Right ventricle myocardium superior (tissue), 1 donor: Measurements from ENCODE around the gene DYSF. TPM values are rescaled to one million over a fixed set of nuclear protein-coding genes. Genes with fewer than 3 reads are reported as not detected.
A peak's percentile ranks its signal among the peaks of the same experiment; 100 is the strongest.

ENCODE experiments used
- ATAC-seq: fragments of 200-7000 bp; cut with Tn5 transposase; one replicate; pipeline ENCODE4 v1.9.1; 2020; ENCODE audit warnings: mild to moderate bottlenecking; ENCODE audit not compliant: poor library complexity
- DNase-seq: peaks from one replicate; pipeline ENCODE4 v3.0.0-alpha.2; 2020
- intact Hi-C: fragments of 100-400 bp; cut with DNase I; formaldehyde crosslinking; loops from one replicate; pipeline ENCODE4 v1.11.2; 2022
- total RNA-seq: library from RNA; stranded (reverse); fragmentation: NEBNext Ultra II Directional; extraction: Animal tissue kit (Norgen Biotek cat#: 25700); gene quantifications from one replicate; pipeline ENCODE4 v1.2.1, GENCODE V29; 2021
- donor health status: DM: no; HTN: yes; CAD: no; lungs with severe emphysema.

Gene DYSF
- total RNA-seq, 1 donor from 2014 or later, result 45.8 TPM

DNA sequence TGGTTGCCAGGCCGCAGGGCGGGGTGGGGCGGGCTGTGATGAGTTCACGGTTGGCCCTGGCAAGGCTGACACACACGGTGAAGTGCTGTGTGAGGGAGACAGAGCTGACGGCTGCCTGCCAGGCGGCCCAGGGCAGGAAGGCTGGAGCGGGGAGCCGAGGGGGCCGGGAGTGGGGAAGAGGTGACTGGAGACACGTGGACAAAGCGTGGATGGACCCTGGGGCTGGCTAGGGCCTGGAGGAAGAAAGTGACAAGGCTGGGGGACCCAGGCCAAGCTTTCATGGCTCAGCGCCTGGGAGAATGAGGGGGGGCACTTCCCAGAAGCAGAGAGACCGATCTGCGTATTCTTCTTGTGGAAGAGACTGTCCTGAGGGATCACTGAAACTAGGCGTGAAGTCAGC, 123.2 kb downstream of the DYSF start:
- DNase-seq (peak; percentile 74), ATAC-seq (peak; percentile 8)
- intact Hi-C loops, result no loop called here

DNA sequence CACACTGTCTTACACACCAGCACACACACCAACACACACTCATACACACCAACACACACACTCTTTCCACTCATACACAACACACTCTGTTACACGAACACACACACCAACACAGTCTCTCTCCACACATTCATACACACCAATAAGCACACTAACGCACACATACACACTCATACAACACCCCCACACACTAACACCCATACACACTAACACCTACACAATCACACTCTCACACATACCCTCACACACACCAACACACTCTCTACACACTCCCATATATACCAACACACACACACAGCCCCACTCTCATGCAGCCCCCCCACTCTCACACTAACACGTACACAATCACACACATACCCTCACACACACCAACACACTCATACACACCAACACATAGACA, 123.8 kb downstream of the DYSF start:
- intact Hi-C loops, result no loop called here
- ATAC-seq, result no peak
- DNase-seq, result no peak

DNA sequence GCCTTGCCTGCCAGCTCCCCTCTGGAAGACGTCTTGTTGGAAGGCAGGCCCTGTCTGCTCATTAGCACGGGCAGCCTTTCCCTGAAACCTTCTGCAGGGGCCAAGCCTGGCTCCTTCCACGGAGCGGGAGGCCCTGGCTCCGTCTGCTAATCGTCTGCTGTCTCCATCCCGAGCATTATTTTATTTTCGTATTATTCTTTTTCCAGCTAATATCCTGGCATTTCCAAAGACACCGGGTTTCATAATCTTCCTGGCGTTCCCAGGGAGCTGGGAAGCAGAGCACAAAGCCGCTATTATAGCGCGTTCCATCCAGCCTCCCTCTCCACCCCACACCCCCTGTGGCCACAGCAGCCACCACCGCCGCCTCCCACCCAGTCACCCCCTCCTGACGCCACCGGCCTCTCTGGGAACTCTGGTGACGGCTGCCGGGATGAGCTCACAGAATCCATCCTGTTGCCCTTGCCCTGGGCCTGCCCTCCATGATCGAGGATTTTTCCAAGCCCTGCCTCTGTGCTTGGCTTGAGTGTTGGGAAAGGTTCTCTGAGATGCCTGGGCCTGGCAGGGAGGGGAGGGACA, 125.5 kb downstream of the DYSF start:
- ATAC-seq, result peak; percentile 82
- peak; percentile 86 for DNase-seq
- intact Hi-C loops, result no loop called here

DNA sequence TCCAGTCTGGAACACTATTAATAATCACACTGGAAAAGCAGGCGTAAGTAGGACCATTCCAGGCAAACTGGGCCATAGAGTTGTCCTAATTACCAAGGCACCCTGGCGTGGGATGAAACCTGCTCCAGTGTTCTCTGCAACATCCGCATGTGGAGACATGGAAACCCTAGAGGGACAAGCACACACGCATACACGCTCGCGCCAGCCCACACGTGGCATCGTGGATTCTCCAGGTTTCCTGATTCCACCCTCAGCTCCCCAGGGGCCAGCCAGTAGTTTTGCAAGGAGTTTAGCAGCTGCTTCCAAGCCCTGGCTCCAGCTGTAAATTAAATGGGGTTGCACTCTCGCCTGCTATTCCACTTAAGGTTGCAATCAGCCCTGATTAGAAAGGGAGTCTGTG, 127.7 kb downstream of the DYSF start:
- ATAC-seq (peak; percentile 52), DNase-seq (peak; percentile 85)
- intact Hi-C loops, result no loop called here

GRCh38 chr2:71583876-71584275, 130.5 kb downstream of the DYSF start:
- intact Hi-C loops, result no loop called here
- no peak for ATAC-seq
- no peak for DNase-seq

- intact Hi-C loops, result no loop called here
- DNase-seq (no peak), ATAC-seq (no peak)
Measured at GRCh38 chr2:71586471-71586870, 133.1 kb downstream of the DYSF start.

DNA sequence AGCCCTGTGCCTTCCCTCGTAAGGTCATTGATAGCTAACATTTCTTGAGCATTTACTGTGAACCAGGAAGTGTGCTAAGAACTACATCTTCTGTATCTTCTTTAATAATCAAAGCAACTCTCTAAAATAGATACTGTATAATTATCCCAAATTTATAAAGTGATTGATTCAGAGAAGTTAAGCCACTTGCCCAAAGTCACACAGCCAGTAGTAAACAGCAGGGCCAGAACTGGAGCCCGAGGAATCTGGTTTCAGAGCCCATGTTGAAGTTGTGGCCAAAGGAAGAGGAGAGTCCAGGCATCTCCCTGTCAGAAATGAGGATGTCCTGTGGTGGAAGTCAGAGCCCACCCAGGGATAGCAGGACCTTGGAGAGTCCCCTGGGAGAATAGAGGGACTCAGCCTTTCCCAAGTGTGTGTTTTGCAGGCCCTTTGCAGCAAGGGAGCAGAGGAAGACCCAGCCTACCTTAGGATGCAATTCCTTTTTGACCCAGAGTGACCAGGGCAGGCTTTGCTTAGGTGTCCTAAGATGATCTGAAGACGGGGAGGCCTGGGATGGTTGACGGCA, 134.2 kb downstream of the DYSF start:
- intact Hi-C loops, result no loop called here
- ATAC-seq, result no peak
- DNase-seq, result no peak

DNA sequence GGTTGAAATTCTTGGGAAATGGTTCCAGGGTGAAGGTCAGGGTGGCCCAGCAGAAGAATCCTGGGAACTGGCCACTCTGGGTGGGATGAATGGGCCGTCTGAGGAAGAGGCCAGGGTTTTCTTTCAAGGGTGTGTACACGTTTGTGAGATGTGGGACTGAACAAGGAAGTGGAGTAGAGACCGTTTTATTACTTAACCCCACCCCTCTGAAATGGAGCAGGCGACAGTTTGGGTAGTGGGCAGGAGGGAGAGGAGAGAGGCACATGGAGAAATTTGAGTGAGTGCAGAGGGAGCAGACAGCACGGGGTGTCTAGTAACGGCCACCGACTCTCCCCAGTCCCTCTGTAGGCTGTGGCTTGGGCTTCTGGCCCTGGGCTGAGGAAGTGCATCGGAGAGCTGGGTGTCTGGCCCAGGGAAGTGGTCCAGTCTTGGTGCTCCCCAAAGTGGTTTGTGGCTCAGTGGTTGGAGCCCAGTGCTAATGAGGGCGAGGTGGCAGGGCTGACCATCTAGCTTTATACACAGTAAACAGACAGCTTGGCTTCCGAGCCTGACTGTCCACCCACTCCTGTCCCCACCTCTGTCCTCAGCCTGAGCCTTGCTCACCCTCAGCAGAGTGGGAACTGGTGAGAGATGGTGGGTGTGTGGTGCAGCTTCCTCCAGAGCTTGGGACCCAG, 135.3 kb downstream of the DYSF start:
- intact Hi-C loops, result no loop called here
- DNase-seq (no peak), ATAC-seq (no peak)

DNA sequence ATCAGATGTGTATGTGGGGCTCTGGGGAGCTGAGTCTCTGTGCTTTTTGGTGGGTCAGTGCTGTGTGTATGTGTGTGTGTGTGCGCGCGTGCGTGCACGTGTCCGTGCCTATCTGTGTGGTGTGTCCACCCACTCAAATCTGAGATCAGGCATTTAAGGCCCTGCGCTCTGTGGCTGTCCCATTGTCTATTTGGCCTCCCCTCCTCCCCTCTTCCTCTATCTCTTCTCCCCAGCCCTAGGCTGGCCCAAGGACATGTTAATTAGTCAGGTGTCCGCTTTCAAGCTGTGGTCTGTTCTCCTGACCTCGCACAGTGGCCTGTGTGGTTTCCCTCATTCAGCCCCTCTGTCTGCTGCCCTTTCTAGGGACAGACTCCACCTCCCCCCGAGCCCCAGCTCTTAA, 136.4 kb downstream of the DYSF start:
- ATAC-seq (no peak), DNase-seq (no peak)
- intact Hi-C loops, result no loop called here

DNA sequence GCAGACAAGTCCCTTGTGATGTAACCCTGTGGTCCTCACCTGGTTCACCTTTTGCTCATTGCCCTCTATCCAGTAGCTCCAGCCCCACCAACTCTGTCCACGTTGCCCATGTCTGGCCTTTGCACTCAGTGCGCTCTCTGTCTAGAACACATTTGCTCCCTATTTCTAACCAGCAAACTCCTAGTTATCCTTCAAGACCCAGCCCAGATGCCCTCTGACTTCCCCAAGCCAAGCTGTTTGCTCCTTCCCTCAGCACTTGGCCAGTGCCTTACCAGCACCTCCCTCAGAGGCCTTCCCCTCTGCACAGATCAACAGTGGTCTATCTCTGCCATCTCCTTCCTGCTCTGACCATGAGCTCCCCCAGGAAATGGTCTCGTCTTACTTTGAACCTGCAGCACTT, 137.7 kb downstream of the DYSF start:
- DNase-seq, result no peak
- intact Hi-C loops, result no loop called here
- no peak for ATAC-seq

DNA sequence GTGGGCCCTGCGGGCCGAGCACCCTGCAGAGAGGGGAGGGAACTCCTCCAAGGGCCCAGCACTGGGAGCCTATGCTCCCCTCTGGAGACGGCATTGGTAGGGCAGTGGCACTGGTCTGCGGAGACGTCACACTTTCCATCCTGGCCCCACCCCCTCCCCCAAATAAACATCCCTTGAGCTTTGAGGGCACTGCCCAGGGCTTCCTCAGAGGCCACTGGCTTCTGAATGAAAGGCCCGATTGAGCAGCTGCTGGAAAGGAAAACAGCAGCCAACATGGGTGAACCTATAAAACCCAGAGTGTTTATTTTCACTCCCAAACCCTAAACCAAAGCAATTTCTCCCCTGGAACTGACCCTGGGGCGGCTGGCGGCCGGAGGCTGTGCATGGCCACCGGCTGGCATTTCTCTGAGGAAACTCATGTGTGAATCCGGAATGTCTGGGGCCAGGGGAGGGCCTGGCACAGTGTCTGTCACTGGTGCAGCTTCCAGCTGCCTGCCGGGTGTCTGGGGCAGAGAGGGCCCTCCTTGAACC, 138.9 kb downstream of the DYSF start:
- DNase-seq (no peak), ATAC-seq (peak; percentile 11)
- intact Hi-C loops, result no loop called here

- intact Hi-C loops, result no loop called here
- ATAC-seq, result no peak
- DNase-seq, result no peak
Measured at GRCh38 chr2:71595569-71595968, 142.2 kb downstream of the DYSF start.

DNA sequence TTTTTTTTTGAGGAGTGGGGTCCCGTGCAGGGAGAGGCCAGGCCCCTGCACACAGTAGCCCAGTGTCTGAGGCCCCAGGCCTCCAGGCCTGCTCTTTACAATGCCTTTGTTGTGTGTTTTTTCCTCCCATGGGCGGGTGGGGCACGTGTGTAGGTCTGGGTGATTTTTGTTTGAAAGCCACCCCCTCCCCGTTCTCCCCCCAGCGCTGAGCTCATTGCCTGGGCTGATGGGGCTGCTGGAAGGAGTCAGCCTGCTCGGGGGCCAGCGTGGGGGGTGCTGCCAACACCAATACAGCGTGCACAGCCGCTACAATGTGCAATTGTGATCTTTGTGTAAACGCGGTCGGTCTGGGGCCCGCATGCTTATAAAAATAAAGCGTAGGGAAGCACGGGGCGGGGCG, 142.7 kb downstream of the DYSF start:
- DNase-seq, result no peak
- intact Hi-C loops, result no loop called here
- ATAC-seq, result no peak

GRCh38 chr2:71597756-71598155, 144.4 kb downstream of the DYSF start:
- no peak for ATAC-seq
- intact Hi-C loops, result no loop called here
- DNase-seq, result no peak

DNA sequence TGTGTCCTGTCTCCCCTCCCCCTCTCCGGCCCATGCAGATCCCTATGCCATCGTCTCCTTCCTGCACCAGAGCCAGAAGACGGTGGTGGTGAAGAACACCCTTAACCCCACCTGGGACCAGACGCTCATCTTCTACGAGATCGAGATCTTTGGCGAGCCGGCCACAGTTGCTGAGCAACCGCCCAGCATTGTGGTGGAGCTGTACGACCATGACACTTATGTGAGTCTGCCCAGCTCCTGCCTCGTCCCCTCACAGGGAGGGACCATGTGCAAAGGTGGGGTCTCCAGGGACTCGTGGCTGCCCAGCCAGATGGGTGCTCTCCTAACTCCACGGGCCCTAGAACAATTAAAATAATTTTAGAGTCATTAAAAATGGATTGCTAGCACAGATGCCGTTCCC, 145.2 kb downstream of the DYSF start:
- intact Hi-C loops, result no loop called here
- DNase-seq, result no peak
- no peak for ATAC-seq

DNA sequence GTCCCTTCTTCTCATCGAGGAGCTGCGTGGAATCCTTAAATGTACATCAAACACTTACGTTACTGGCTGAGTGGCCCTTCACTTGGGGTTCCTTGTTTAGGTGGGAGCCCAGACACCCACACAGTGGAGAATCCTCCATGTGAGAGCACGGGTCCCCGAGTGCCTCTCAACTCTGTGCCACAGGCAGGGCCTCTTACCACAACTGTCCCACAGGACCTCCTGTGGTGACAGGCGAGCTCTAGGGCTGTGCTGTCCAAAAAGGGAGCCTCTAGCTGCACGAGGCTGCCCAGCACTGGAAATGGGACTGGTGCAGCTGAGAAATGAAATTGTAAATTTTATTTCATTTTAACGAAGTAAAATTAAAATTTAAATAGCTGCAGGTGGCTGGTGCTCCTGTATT, 145.7 kb downstream of the DYSF start:
- intact Hi-C loops, result no loop called here
- ATAC-seq (no peak), DNase-seq (no peak)

- intact Hi-C loops, result no loop called here
- ATAC-seq (no peak), DNase-seq (no peak)
Measured at GRCh38 chr2:71599646-71600236, 146.4 kb downstream of the DYSF start.

GRCh38 chr2:71600555-71600954, 147.2 kb downstream of the DYSF start:
- ATAC-seq (no peak), DNase-seq (peak; percentile 8)
- intact Hi-C loops, result no loop called here

- intact Hi-C loops, result no loop called here
- DNase-seq, result peak; percentile 28
- no peak for ATAC-seq
Measured at GRCh38 chr2:71601136-71602114, 148.1 kb downstream of the DYSF start.
